ENCODE results near the gene ZBTB16.

- TF ChIP-seq MAX (IDR thresholded peaks at IDR 0.05) (no peak), REST (IDR thresholded peaks at IDR 0.05) (no peak), CTCF (IDR thresholded peaks at IDR 0.05; ENCODE audit: low read depth, low read length, missing input control) (no peak)
These were observed 113.4 kb downstream of the ZBTB16 start for GRCh38 chr11:114172871-114173444.

Data from liver (tissue), 2 donors.